ENCODE results near the gene CITED4.

Gene CITED4

DNA sequence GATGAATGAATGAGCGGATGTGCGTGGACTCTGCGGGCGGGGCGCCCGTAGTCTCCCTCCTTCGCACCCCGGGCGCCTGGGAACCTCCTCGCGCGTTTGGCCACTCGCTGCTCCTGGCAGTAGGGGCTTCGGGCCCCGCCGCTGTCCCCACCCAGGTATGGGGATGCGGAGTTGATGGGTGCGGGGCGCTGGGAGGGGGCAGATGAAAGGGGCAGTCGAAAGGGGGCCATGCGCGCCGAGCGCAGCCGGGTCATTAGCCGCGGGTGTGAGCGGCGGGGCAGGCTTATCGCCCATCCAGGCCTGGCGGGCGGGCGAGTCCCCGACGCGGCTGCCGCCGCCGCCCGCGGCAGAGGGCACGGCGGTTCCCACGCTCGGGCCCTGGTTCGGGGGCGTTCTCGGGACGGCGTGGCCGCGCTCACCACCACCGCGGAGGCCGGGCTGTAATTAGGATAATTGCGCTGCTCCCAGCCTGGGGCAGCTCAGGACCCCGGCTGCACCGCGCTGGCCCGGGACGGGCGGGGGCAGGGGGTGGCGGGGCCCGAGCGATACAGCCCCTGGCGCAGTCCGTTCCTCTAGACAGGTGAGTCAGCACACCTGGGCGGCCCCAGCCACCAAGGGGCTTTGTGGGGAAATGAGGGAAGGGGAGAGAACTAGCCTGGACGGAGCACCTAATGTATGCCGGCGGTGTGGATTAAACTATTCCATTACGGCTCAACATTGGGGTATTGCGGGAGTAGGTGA, 22.1 kb upstream of the CITED4 start:
- DNase-seq, result no peak

DNA sequence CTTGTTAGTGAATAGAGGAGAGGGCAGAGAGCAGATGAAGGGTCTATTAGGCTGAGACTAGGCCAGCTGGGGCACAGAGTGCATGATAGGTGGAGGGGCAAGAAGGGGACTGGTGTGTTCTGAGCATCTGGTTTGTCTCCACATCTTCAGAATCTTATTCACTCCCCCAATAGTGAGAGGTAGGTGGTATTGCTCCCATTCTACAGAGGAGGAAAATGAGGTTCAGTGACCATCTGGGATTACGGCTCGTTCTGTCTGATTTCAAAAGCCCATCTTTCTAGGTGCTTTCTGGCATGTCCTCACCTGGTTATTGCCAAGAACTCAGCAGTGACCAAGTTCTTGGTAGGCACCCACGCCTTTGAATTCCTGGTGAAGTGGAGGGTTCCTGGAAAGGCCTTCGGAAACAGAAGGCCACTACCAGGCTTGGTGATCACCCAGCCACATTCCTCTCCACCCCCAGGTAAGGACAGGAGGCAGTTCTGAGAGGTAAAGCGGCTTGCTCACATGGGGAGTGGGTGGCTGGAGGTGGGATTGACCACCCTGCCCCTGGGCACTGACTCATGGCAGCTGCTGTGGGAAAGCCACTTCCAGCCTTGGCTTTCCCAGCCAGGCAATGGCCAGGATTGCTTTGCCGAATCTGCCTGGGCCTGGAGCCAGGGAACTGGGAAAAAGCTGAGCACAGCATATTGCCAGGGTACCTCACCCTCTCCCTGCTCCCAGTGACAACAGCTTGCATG, 18.8 kb upstream of the CITED4 start:
- DNase-seq, result no peak

DNA sequence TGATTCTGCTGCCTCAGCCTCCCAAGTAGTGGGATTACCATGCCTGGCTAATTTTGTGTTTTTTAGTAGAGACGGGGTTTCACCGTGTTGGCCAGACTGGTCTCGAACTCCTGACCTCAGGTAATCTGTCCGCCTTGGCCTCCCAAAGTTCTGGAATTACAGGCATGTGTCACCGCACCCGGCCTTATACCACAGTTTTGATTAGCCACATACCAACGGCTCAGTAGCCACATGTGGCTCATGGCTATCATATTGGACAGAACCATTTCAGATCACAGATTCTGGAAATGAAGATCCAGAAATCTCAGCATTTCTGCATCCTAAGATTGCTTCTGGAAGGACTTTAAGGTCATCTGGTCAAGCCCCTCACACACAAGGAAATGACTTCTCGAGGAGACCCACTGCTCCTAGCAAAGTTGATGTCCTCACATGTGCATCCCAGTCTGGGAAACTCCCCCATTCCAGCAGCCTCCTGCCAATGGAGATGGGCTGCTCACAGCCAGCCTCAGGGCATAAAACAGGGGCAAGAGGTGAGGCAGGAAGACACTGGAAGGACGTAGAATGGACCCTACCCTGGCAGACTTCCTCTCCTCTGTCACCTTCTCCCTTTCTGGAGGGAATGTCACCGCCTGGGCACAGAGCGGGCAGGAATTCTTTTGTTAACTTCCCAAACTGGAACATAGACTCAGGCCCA, 17.5 kb upstream of the CITED4 start:
- DNase-seq, result no peak

DNA sequence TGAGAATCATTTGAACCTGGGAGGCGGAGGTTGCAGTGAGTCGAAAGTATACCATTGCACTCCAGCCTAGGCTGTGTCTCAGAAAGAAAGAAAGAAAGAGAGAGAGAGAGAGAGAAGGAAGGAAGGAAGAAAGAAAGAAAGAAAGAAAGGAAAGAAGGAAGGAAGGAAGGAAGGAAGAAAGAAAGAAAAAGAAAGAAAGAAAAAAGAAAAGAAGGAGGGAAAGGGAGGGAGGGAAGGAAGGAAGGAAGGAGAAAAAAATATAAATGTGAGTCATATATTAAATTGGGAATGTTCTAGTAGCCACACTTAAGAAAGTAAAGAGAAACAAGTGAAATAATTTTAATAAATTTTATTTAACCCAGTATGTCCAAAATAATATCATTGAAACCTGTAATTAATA, 16.7 kb upstream of the CITED4 start:
- no peak for DNase-seq

DNA sequence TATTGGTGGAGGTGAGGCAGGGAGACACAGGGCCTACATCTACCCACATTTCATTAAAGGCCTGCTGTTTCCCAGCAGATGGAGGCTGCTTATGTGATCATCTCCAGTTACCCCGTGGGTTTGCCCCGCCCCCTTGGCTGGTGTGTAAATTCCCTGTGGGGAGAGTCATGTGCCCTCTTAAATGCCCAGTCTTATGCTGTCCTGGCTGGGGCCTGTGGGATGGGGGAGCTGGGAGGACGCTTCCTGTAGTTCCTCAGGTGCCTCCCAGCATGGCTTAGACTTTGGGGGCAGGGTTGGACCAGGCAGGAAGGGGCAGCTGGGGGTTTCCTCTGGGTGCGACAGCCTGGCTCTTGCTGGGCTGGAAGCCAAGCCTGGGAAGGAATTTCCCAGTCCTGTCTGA, 15.5 kb upstream of the CITED4 start:
- DNase-seq, result peak; percentile 81 to 84

DNA sequence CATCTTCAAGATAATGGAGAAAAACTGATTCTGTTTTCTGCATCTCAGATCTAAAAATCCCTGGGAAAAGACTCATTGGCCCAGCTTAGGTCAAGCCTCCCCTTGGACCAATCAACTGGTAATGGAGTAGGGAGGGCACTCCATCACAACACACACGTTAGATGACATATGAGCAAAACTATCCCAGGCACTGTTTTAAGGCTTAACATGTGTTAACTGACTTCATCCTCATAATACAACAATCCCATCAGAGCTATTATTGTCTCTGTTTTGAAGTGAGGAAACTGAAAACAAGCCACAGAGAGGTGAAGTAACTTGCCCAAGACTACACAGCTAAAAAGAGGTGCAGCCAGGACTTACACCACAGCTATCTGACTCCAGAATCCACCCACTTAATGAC, 14.7 kb upstream of the CITED4 start:
- DNase-seq, result no peak

DNA sequence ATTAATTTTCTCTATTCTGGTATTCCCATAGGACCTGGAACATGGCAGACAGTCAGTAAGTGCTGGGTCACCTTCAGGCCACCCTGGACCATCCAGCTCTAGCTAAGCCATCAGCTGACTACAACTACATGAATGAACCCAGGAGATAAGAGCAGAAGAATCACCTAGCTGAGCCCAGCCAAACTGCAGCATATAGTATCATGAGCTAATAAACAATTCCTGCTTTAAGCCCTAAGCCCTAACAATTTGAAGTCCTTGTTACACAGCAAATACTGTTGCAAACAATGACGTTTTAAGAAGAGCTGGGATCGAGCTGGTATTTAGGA, 14.2 kb upstream of the CITED4 start:
- no peak for DNase-seq

DNA sequence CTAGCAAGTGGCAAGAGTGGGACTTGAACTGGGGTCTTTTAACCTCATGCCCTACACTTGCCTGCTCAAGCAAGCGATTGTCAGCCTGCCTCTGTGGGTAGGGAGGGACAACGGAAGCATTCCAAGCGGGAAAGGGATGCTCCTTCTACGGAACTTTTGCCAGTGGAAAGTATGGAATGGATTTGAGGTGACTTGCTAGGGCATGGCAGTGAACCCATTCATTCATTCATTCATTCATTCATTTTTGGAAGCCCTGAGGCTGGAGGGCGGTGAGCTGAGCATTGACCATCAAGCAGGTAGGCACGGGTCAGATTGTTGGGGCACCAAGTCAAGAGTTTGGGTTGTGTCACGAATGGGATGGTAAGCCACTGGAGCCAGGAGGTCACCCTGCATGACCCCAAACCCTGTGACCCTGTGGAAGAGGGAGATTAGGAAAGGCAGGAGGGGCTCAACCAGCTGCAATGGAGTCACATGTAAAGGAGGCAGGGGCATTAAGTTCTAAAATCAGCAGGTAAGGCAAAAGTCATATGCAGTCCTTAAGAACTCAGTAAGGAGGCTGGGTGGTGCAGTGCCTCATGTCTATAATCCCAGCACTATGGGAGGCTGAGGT, 11.8 kb upstream of the CITED4 start:
- DNase-seq, result no peak

DNA sequence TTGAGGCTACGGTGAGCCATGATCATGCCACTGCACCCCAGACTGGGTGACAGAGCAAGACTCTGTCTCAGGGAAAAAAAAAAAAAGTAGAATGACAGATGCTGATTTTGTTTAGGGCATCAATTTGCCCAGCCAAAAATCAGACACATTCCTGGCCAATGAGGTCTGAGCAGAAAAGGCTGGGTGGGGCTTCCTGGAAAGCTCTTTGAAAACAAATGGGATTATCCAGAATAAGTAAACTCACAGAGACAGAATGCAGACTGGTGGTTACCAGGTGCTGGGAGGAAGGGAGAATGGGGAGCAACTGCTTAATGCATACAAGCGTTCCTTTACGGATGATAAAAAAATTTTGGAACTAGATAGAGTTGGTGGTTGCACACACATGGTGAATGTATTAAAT, 10.1 kb upstream of the CITED4 start:
- no peak for DNase-seq

DNA sequence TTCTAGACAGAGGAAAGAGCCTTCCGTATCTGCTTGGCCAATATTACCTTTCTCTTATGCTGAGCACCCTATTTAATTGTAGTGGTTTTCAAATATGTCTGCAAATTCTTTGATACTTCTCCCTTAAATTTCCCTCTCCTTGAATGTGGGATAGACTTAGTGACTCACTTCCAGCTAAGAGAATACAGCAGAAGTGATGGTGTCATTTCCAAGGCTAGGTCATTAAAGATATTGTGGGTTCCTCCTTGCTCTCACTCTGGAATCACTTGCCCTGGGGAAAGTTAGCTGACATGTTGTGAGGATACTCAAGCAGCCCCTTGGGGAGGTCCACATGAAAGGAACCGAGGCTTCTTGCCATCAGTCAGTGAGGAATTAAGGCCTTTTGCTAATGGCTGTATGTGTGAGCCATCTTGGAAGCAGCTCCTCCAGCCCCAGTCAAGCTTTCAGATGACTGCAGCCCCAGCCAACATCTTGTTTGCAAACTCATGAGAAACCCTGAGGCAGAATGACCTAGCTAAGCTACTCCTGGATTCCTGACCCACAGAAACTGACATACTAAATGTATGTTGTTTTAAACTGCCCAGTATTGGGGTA, 8.1 kb upstream of the CITED4 start:
- DNase-seq, result no peak

DNA sequence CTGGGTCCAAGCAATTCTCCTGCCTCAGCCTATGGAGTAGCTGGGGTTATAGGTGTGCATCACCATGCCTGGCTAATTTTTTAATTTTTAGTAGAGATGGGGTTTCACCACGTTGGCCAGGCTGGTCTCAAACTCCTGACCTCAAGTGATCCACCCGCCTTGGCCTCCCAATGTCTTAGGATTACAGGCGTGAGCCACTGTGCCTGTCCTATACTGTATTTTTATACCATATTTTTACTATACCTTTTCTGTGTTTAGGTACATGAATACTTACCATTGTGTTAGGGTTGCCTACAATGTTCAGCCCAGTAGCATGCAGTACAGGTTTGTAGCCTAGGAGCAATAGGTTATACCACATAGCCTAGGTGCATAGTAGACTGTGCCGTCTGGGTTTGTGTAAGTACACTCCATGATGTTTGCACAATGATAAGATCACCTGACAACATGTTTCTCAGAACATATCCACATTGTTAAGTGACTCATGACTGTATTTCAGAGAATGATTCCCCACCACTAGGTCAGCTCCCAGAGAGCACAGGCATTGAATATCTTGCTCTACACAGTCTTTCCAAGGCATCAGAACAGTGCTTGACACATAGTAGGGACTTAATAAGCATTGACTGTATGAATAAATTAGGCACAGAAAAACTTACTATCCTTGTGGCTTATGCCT, 6.0 kb upstream of the CITED4 start:
- DNase-seq, result no peak

DNA sequence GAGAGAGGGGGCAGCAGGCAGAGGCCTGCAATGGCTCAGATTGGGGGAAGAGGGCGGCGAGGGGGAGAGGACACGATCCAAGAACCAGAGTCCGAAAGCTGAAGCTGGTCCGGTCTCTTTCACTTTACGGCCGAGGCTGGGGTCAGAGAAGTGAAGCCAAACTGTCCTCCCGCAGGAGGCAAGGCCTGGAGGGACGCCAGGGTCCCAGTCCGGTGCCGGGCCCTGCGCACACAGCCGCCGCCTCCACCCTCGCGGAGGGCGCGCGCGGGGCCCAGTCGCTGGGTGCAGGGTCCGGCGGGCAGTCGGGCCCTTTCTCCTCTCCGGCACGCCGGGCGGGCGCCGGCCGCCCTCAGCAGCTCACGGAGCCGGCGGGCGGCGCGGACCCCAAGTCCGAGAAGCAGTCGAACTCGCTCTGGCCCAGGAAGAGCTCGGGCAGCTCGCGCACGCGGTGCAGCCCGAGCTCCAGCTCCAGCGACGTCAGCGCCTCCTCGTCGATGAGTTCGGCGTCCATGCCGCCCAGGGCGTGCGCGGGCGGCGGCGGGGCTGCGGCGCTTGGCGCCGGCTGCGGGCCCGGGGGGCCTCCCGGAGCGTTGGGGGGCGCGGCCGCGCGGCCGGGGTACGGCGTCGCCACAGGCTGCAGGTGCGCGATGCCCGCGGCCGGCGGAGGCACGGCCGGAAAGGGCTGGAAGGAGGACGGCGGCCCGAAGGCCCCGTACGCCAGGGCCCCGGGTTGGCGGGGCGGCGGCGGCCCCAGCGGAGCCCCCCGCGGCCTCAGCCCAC, 749 bp downstream of the CITED4 start:
- DNase-seq, result no peak

DNA sequence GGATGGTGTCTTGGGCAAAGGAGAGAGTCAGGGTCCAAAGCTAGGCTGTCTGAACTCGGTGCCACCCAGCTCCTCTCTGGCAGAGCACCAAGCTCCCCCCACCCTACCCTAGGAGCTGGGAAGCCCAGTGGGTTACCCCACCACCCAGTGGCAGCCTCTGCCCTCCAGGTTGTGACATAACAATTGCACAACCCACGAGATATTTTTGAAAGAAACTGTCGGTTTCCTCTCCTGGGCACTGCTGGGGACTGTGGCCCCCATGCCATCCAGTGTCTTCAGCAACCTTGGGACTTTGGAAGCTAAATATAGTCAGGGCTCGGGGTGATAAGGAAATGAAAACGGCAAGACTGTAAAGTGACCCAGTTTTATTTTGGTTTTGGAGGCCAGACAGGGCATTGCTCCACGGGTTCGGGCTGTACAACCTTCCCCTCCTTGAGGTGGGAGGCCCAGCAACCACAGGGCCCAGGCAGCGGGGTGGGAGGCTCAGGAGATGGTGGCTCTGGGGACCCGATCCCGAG, 1.4 kb downstream of the CITED4 start:
- peak; percentile 42 to 62 for DNase-seq

DNA sequence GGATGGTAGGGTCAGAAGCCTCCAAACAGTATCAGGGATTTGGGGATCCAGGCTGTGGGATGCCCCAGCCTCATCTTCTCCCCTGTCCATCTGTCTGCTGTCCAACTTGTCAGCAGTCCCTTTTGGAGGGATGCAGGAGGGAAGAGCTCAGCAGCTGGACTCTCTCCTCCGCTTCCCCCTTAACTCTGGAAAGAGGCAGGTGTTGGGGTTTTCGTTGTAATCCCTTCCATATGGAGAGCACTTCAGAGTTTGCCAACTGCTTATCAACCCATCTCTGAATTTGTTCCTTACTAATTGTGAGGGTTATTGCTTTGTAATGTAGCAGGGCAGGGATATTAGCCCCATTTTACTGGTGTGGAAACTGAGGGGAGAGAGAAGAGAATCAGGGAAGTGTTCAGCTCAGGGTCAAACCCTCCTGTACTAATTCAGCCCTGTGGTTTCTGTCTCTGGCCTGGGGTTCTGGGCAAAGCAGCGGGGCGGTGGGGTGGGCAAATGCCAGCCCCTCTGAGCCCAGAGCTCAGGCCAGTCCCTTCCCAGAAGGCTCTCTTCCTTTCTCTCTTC, 3.2 kb downstream of the CITED4 start:
- DNase-seq, result no peak

DNA sequence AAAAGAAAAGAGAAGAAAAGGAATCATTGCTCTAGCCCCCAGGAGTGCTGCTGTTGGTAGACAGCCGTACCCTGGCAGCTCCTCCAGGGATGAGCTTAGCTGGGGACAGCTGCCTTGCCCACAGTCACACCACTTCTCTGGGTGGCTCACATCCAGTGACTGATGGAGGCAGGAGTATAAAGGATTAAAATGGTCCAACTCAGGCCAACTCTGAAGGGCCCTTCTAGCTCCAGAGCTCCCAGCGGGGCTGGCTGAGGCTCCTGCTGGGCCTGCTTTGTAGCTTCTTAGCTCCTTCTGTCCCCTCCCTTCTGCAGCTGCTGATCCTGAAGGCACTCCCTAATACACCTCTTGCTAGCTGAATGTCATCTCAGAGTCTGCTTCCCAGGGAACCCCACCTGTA, 4.4 kb downstream of the CITED4 start:
- no peak for DNase-seq

DNA sequence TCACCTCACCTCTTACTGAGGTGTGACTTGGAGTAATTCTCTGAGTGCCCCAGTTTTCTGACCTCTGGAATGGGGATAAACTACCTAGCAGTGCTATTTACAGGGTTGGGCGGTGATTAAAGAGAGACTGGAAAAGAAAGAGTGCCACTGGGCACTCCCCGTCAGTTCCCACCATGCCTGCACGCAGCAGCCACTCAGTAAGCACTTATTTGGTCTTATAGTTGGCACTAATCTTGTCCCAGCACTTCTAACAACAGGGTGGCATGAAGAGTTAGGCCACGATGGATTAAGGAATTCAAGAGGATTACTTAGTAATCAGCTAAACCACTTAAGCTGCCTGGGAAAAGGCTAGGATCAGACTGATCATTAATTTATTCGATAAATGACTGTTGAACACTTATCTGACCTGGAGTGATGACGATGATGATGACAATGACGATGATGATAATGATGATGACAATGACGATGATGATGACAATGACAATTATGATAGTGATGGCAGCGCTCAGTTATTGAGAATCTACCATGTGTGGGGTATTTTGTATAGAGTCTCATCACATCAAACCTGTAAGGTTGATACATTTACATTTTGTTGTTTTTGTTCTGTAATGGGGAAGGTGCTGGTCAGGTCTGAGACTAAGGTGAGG, 5.4 kb downstream of the CITED4 start:
- no peak for DNase-seq

DNA sequence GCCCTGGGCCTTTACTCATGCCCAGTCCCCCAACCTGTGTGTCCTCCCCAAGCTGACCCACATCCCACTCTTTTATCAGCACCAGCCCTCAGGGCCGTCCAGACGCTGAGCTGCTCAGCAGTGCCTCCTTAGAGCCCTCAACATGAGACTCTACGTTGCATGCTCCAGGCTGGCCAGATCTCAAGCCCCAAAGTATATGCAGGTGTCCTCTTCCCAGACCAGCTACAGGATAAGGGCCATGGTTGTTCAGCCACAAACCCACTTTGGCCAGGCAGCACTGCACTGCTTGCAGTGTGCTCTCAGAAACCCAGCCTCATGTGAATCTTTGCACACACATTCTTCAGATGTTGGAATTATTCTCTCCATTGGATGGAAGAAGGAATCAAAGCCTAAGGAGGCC, 6.0 kb downstream of the CITED4 start:
- no peak for DNase-seq

DNA sequence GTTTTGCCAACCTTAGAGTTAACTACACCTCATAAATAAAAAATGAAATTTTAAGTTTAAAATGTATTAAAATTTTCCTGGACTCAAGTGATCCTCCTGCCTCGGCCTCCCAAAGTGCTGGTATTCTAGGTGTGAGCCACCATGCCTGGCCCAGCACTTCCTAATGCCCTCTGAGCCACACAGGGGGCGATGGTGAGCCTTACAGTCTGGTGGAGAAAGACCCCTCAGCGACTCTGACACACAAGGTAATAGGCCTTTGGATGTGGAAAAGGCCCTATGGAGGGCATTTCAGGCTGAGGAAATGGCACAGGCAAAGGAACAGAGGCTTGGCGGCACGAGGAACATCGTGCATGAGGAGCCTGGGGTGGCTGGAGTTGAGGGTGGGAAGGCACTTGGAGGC, 6.7 kb downstream of the CITED4 start:
- DNase-seq, result peak; percentile 16 to 31

DNA sequence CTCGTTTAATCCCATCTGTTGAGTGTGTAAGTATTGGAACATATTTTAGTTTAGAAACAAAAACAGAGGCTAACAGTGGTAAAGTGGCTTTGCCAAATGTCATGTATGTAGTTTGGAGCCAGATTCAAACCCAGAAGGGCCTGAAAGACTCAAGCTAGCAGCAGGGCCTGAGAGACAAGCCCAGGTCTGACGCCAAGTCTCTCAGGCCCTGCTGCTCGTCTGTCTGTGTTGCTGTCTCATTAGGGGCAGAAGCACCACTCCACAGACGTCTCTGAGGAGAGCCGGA, 8.3 kb downstream of the CITED4 start:
- no peak for DNase-seq

DNA sequence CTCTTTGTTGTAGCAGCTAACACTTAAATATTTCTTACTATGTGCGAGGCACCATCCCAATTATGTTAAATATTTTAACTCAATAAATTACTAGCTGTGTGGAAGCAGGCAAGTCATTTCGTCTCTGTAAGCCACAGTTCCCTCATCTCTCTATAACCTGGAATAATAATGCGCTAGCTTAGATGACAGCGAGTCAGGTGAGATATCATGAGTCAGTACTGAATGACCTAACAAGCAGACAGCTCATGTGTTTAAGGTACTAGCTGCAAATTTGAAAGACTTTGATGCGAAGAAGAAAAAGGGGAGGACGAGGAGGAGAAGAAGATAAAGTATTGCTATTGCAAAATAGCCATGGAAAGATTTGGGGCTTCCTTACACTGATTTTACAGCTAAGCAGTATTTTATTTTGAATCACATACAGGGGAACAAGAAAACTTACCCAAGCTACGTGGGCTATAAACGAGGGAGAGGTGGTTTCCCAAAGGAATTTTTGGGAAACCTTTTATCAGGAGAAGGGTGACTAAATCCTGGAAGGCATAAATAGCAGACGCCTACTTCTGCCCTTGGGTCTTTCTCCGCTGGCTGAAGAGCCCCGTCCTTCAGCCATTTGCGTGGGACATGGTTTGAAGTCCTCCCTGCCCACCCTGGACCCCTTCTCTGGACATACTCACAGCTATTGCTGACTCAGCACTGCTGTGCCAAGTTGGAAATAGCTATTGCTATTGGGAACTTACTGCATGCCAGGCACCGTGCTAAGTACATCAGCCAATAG, 8.9 kb downstream of the CITED4 start:
- DNase-seq, result no peak

Measured in Kasumi-1 (cell line).